HG03039 (cell line): ENCODE measurements around the gene OSCAR.

Source experiments
- ATAC-seq: cut with Tn5 transposase; IDR thresholded peaks from one replicate; pipeline ENCODE4 v1.9.1; 2021; ENCODE audit warnings: mild to moderate bottlenecking, moderate library complexity; ENCODE audit not compliant: unreplicated experiment

The OSCAR gene

GRCh38 chr19:54100561-54100960 lies at the start of gene OSCAR:
Gene OSCAR (minus strand): TSS chr19:54100803. CDS start chr19:54100792, 11 bp downstream.
- no peak for ATAC-seq

DNA sequence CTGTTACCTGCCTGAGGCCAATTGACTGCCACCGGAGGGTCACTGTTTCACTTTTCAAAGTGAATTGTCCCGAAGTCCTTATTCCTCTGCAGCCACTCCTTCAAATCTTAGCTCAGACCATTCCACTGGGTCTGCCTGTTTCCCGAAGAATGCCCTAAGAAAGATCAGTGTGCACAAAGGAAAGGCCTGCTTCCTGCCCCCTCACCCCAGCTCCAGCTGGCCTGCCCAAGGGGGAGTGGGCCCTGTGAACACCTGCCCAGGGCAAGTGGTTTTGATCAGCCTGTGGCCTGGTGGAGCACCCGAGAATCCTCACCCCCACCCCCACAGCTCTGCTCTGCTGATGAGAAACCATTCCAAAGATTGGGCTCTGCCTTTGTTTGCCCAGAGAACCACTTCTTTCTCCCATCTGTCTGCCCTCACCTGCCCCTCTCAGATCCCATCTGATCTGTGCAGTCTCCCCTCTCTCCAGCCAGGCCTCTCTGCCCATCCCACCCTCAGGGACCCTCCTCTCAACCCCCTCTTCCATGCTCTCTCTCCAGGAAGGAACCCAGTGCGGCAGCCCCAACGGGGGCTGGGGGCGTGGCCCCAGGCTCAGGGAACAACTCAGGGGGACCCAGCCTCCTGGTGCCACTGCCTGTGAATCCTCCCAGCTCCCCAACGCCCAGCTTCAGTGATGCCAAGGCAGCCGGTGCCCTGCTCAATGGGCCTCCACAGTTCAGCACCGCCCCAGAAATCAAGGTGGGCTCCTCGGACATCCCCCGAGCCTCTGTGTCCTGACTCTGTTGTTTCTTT lies 48.6 kb upstream of the OSCAR start:
- ATAC-seq = no peak

DNA sequence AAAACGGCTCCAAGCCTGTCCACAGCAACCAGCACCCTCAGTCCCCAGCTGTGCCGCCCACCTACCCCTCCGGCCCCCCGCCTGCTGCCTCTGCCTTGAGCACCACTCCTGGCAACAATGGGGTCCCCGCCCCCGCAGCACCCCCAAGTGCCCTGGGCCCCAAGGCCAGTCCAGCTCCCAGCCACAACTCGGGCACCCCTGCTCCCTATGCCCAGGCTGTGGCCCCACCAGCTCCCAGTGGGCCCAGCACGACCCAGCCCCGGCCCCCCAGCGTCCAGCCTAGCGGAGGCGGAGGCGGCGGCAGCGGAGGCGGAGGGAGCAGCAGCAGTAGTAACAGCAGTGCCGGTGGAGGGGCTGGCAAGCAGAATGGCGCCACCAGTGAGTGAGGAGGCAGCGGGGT lies 47.6 kb upstream of the OSCAR start:
- no peak for ATAC-seq

GRCh38 chr19:54147676-54148075 lies 47.1 kb upstream of the OSCAR start:
- ATAC-seq = no peak

- ATAC-seq = no peak
These were observed 45.0 kb upstream of the OSCAR start for GRCh38 chr19:54145541-54146158.

DNA sequence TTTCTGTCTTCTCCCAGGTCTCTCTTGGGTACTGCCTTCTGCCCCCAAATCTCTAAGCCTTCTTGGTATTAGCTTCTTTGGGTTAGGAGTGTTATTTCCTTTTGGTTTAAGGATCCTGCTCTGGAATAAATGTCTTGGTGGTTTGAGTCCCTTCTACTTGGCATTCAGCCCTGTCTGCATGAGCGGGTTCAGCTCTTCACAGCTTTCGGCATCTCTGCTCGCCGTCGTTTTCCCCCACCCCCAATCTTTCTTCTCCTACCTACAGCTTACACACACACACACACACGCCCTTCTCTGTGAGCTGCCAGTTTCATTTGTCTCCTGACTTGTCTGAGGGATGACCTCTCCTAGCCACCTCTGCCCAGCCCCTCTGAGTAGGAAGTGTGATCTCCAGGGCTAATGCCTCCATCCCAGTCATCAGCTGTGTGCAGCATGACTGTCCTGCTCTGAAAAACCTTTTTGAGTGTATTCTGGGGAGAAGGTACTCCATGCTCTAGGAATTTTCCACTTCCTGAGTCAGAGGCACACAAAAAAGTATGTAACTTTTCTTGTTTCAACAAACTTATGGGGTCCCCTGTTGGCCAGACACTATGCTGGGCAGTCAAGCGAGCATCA lies 41.7 kb upstream of the OSCAR start:
- ATAC-seq = no peak

- ATAC-seq = no peak
These were observed 40.8 kb upstream of the OSCAR start for GRCh38 chr19:54141356-54141755.

- no peak for ATAC-seq
These were observed 38.1 kb upstream of the OSCAR start for GRCh38 chr19:54138489-54139256.

GRCh38 chr19:54137699-54138488 lies 37.3 kb upstream of the OSCAR start, which contains the start of gene CNOT3:
Gene CNOT3 (plus strand): TSS chr19:54137762. CDS start chr19:54142979, 5,217 bp downstream.
- no peak for ATAC-seq

GRCh38 chr19:54136864-54137698 lies 36.5 kb upstream of the OSCAR start:
- ATAC-seq = peak; percentile 71

GRCh38 chr19:54136086-54136863 lies 35.7 kb upstream of the OSCAR start:
- no peak for ATAC-seq

- no peak for ATAC-seq
These were observed 33.5 kb upstream of the OSCAR start for GRCh38 chr19:54133957-54134590.

- no peak for ATAC-seq
These were observed 32.8 kb upstream of the OSCAR start for GRCh38 chr19:54133312-54133956.

DNA sequence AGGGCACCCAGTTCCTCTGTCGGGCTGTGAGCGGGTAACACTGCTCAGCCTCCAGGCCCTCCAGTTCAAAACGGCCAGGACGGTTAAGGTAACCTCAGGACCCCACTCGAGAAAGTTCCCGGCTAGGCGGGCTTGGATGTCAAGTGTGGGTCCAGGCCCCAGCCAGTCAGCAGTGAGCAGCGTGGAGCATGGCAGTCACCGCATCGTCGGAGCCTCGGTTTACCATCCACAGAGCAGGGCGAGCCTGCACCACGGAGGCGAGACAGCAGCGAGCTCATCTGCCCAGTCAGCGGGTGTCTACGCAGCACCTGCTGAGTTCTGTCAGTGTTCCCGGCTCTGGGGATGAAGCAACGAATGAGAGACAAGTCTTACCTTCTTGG lies 29.0 kb upstream of the OSCAR start:
- no peak for ATAC-seq

DNA sequence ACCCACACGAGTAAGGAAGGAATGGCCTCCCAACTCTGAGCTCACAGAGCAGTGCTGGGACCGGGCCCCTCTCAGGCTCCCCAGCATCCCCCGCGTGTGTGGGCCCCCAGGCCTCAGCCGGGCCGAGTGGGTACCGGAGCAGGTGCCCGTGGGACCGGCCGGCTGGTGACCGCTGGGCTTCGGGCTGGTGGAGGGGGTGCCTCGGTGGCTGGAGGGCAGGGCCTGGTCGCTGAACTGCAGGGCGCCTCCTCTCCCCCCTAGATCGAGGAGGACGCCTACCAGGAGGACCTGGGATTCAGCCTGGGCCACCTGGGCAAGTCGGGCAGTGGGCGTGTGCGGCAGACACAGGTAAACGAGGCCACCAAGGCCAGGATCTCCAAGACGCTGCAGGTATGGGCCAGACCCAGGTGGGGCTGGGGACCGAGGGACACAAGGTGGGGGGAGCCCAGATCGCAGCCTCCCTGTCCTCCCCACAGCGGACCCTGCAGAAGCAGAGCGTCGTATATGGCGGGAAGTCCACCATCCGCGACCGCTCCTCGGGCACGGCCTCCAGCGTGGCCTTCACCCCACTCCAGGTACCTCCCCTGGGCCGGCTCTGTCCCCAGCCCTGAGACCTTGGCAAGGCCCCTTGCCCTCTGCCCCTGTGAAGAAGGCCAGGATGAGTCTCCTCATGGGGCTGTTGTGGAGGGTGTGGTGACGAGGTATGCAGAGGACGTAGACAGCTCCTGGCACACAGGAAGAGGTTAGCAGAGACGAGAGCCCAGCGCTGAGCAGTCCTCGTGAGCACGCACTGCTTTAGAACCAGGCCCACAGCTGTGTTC lies 28.4 kb upstream of the OSCAR start:
- ATAC-seq = no peak

DNA sequence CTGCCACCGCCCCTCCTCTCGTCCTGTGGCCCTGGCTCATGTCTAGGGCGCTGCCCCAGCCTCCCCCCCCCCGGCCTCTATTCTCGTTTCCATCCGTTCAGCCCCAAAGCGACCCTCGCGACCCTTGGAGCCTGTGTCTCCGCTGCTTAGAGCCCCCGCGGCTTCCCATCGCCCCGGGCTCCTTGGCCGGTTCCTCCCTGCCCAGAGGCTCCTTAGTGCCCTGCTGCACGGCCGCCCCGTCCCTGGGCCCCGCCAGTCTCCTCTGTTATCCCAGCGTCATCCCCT lies 27.8 kb upstream of the OSCAR start:
- no peak for ATAC-seq
